ENCODE data around the gene DMRTC2.

DMRTC2 gene

GRCh38 chr19:41845001-41845050, at the start of gene DMRTC2:
DMRTC2 (plus strand) TSS chr19:41845042; CDS start chr19:41847429, 2,387 bp downstream.
- no peak for DNase-seq (ENCODE audit: low spot score)
- no peak for TF ChIP-seq CTCF (IDR thresholded peaks at IDR 0.05; ENCODE audit: extremely low read depth, insufficient read depth, missing control alignments)
- in situ Hi-C loops (cut with MboI; ENCODE audit: low pct_unique_long_range_greater_than_20kb, low sequenced_read_pairs, unreplicated experiment), result no loop called here

- TF ChIP-seq CTCF (IDR thresholded peaks at IDR 0.05; ENCODE audit: extremely low read depth, insufficient read depth, missing control alignments), result no peak
- no peak for DNase-seq (ENCODE audit: low spot score)
- in situ Hi-C loops (cut with MboI; ENCODE audit: low pct_unique_long_range_greater_than_20kb, low sequenced_read_pairs, unreplicated experiment), result no loop called here
These were observed 48.5 kb upstream of the DMRTC2 start, which contains the start of gene CEACAM3 for GRCh38 chr19:41796362-41796761. CEACAM3 (plus strand) TSS chr19:41796587; CDS start chr19:41796678, 91 bp downstream.

- no peak for TF ChIP-seq CTCF (IDR thresholded peaks at IDR 0.05; ENCODE audit: extremely low read depth, insufficient read depth, missing control alignments)
- DNase-seq (ENCODE audit: low spot score), result no peak
- in situ Hi-C loops (cut with MboI; ENCODE audit: low pct_unique_long_range_greater_than_20kb, low sequenced_read_pairs, unreplicated experiment), result no loop called here
These were observed 47.9 kb upstream of the DMRTC2 start for GRCh38 chr19:41796901-41797300.

GRCh38 chr19:41799444-41800000, 45.3 kb upstream of the DMRTC2 start:
- TF ChIP-seq CTCF (IDR thresholded peaks at IDR 0.05; ENCODE audit: extremely low read depth, insufficient read depth, missing control alignments), result no peak
- in situ Hi-C loops (cut with MboI; ENCODE audit: low pct_unique_long_range_greater_than_20kb, low sequenced_read_pairs, unreplicated experiment), result no loop called here
- no peak for DNase-seq (ENCODE audit: low spot score)

- TF ChIP-seq CTCF (IDR thresholded peaks at IDR 0.05; ENCODE audit: extremely low read depth, insufficient read depth, missing control alignments), result no peak
- no peak for DNase-seq (ENCODE audit: low spot score)
- in situ Hi-C loops (cut with MboI; ENCODE audit: low pct_unique_long_range_greater_than_20kb, low sequenced_read_pairs, unreplicated experiment), result no loop called here
These were observed 43.8 kb upstream of the DMRTC2 start for GRCh38 chr19:41801031-41801430.

GRCh38 chr19:41801792-41802211, 43.0 kb upstream of the DMRTC2 start:
- no peak for DNase-seq (ENCODE audit: low spot score)
- in situ Hi-C loops (cut with MboI; ENCODE audit: low pct_unique_long_range_greater_than_20kb, low sequenced_read_pairs, unreplicated experiment), result no loop called here
- TF ChIP-seq CTCF (IDR thresholded peaks at IDR 0.05; ENCODE audit: extremely low read depth, insufficient read depth, missing control alignments), result no peak

- TF ChIP-seq CTCF (IDR thresholded peaks at IDR 0.05; ENCODE audit: extremely low read depth, insufficient read depth, missing control alignments), result no peak
- in situ Hi-C loops (cut with MboI; ENCODE audit: low pct_unique_long_range_greater_than_20kb, low sequenced_read_pairs, unreplicated experiment), result no loop called here
- DNase-seq (ENCODE audit: low spot score), result no peak
These were observed 42.1 kb upstream of the DMRTC2 start for GRCh38 chr19:41802770-41803169.
